ACC112 (cell line): ENCODE results near the gene UAP1L1.

Experiments
- H2AFZ ChIP-seq: fragments of 200-600 bp; sonication (generic); one replicate; pipeline ENCODE4 v1.6.0; 2017; ENCODE audit warnings: antibody characterized with exemption, low read length; ENCODE audit not compliant: unreplicated experiment
- H3K27ac ChIP-seq: fragments of 200-600 bp; sonication (generic); 2 replicates; pipeline ENCODE4 v1.5.1; 2014; ENCODE audit warnings: low read depth, mild to moderate bottlenecking, antibody characterized with exemption, low read length, moderate library complexity
- H3K27me3 ChIP-seq: fragments of 200-600 bp; sonication (generic); 2 replicates; pipeline ENCODE4 v1.6.1; 2014; ENCODE audit warnings: mild to moderate bottlenecking, antibody characterized with exemption, low read length, moderate library complexity, mixed read lengths; ENCODE audit not compliant: insufficient read depth
- H3K36me3 ChIP-seq: fragments of 200-600 bp; sonication (generic); 2 replicates; pipeline ENCODE4 v1.6.1; 2016; ENCODE audit warnings: mild to moderate bottlenecking, antibody characterized with exemption, low read length, moderate library complexity, mixed read lengths; ENCODE audit not compliant: insufficient read depth
- H3K4me1 ChIP-seq: fragments of 200-600 bp; sonication (generic); one replicate; pipeline ENCODE4 v1.6.1; 2016; ENCODE audit warnings: low read length, mixed read lengths; ENCODE audit not compliant: insufficient read depth, unreplicated experiment, control insufficient read depth
- H3K4me3 ChIP-seq: fragments of 200-600 bp; sonication (generic); 2 replicates; pipeline ENCODE4 v1.5.1; 2014; ENCODE audit warnings: mild to moderate bottlenecking, low read depth, low read length
- H3K79me2 ChIP-seq: fragments of 200-600 bp; sonication (generic); one replicate; pipeline ENCODE4 v1.6.0; 2016; ENCODE audit warnings: low read length; ENCODE audit not compliant: control insufficient read depth, unreplicated experiment, insufficient read depth

Gene UAP1L1

DNA sequence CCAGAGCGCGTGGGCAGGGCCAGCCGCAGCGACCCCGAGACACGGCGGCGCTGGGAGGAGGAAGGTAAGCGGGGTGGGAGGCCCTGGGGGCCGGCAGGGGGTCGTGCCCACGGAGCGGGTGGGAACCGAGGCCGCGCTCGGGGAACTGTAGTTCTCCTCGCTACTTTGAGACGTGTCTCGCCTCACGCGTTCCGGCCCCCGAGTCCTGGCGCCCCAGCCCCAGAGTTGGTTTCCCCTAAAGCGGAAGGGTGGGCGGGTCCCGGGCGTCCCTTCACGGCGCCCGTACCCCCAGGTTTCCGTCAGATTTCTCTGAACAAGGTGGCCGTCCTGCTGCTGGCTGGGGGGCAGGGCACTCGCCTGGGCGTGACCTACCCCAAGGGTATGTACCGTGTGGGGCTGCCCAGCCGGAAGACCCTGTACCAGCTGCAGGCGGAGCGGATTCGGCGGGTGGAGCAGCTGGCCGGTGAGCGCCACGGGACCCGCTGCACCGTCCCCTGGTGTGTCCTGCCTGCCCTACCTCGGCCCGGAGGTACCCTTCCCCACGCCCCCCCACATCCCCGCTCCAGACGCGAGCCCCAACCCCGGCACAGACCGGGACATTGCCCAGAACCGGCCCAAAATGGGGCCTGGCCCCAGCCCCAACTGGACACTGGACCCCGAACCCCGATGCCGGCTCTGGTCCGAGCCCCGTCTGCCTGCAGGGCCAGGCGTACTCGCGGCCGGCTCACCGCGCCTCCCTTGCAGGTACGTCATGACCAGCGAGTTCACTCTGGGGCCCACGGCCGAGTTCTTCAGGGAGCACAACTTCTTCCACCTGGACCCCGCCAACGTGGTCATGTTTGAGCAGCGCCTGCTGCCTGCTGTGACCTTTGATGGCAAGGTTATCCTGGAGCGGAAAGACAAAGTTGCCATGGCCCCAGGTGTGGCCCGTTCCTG lies 709 bp downstream of the UAP1L1 start:
- H3K27me3 ChIP-seq: no peaks in the 10 kb centered on the region
- peaks cover 14% of the 10 kb centered on the region for H3K4me1 ChIP-seq
- peaks cover 10% of the 10 kb centered on the region; the same call in 1 of the 2 replicates for H3K36me3 ChIP-seq
- peaks cover 18% of the 10 kb centered on the region for H3K79me2 ChIP-seq
- peak overlapping the region; percentile 93 for H3K4me3 ChIP-seq
- H3K27ac ChIP-seq: no peak overlapping the region
- H2AFZ ChIP-seq: peak overlapping the region; percentile 85

DNA sequence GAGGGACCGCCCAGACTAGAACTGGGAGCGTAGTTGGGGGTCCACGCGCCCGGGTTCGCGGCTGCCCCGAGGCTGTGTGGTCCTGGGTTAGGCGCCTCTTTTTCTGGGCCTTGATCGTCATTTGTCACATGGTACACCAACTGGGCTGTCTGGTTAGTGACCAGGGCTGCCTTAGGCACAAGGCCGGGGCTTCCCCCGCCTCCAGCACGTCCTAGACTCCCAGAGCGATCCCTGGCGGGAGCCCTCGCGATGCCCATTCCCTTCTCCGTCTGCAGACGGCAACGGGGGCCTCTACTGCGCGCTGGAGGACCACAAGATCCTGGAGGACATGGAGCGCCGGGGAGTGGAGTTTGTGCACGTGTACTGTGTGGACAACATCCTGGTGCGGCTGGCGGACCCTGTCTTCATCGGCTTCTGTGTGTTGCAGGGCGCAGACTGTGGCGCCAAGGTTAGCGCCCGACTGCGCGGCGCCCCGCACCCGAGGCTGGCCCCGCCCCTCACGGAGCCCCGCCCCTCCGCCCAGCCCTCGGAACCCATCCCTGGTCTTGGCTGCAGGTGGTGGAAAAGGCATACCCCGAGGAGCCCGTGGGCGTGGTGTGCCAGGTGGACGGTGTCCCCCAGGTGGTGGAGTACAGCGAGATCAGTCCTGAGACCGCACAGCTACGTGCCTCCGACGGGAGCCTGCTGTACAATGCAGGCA lies 1.5 kb downstream of the UAP1L1 start:
- H3K27me3 ChIP-seq: no peaks in the 10 kb centered on the region
- peaks cover 18% of the 10 kb centered on the region for H3K79me2 ChIP-seq
- no peak overlapping the region for H3K27ac ChIP-seq
- peaks cover 21% of the 10 kb centered on the region for H3K4me1 ChIP-seq
- peaks cover 10% of the 10 kb centered on the region; the same call in 1 of the 2 replicates for H3K36me3 ChIP-seq
- peak overlapping the region; percentile 93 for H3K4me3 ChIP-seq
- H2AFZ ChIP-seq: no peak overlapping the region

DNA sequence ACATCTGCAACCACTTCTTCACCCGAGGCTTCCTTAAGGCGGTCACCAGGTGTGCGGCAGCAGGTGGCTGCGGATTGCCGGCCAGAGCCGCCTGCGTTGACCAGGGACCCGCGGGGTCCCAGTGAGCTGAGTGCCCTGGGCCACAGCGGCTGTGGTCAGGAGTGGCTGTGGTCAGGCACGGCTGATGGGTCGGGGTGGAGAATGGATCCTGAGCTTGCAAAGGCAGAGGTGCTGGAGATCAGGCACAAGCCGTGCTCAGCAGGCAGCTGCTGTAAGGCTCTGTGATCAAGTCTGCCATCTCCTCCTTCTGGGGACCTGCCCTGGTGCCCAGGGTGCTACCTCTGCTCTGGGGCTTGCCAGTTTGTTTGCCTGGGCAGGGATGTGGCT lies 2.1 kb downstream of the UAP1L1 start:
- H3K4me3 ChIP-seq: 0 out of 2 replicates have a peak overlapping the region, but pooled peaks have one; percentile 24
- H3K4me1 ChIP-seq: peaks cover 26% of the 10 kb centered on the region
- no peak overlapping the region for H2AFZ ChIP-seq
- H3K36me3 ChIP-seq: peaks cover 10% of the 10 kb centered on the region; the same call in 1 of the 2 replicates
- H3K27me3 ChIP-seq: no peaks in the 10 kb centered on the region
- peaks cover 18% of the 10 kb centered on the region for H3K79me2 ChIP-seq
- H3K27ac ChIP-seq: no peak overlapping the region

DNA sequence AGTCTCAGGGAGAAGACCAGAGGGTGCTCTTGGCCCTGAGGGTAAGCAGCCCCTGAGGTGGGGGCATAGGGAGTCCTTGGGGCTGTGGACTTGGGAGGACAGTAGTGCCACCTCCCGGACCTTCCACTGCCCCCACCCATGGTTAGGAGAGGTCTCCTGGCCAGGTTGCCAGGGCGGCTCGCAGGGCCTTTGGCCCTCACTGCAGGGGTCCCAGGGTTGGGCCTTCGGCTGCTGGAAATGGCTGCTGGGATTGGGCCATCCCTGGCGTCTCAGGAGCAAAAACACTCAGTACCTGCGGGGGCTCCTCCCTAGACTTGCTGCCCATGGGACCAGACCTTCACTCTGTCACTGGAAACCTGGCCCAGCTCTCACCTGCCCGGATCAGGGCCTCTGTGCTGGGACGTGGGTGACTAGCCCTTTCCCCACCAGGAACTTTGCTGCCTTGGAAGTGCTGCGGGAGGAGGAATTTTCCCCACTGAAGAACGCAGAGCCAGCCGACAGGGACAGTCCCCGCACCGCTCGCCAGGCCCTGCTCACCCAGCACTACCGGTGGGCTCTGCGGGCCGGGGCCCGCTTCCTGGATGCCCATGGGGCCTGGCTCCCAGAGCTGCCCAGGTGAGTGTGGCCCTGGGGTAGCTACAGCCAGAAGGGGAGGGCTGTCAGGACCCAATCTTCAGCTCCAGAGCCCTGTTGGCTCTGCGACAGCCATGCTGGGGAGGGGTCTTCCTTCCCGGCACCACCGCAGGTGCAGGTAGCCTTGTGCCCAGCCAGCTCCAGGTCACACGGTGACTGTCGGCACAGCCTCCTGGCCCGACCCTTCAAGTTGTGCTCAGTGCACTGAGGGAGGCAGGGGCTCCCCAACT lies 3.2 kb downstream of the UAP1L1 start:
- Histone ChIP-seq H3K4me3 (no peak overlapping the region), H3K36me3 (peaks cover 10% of the 10 kb centered on the region; the same call in 1 of the 2 replicates), H3K27me3 (no peaks in the 10 kb centered on the region), H3K4me1 (peaks cover 36% of the 10 kb centered on the region), H3K79me2 (peaks cover 18% of the 10 kb centered on the region), H3K27ac (no peak overlapping the region), H2AFZ (no peak overlapping the region)

DNA sequence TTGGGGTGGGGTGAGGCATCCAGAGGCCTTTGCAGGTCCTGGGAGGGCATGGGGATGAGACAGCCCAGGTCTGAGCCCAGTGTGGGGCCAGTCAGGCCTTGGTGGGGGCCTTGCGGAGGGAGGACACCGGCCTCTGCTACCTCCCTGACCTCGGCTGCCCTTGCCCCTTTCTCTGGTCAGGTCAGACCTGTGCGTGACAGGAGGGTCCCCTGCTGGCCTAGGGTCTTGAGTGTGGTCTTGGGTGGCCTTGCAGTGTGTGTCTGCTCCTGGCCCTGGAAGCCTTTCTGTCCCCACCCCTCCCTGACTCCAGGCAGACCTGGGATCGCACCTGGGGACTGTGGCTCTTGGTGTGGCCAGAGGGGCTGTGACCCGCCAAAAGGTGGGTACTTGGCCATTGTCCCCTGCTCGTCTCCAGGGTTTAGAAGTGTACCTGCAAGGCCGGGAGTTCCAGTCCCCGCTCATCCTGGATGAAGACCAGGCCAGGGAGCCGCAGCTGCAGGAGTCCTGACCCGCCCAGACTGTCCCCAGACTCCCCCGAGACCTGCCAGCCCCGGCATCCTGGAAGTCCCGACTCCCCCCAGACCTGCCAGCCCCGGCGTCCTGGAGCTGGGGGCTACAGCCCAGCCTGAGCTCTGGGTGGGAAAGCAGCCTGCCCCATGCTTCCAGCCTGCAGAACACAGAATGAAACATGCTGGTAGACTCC lies 5.1 kb downstream of the UAP1L1 start:
- H3K27ac ChIP-seq: peak overlapping the region; percentile 61
- no peak overlapping the region for H2AFZ ChIP-seq
- peaks cover 10% of the 10 kb centered on the region; the same call in 1 of the 2 replicates for H3K36me3 ChIP-seq
- H3K79me2 ChIP-seq: peaks cover 18% of the 10 kb centered on the region
- no peak overlapping the region for H3K4me3 ChIP-seq
- H3K27me3 ChIP-seq: no peaks in the 10 kb centered on the region
- H3K4me1 ChIP-seq: peaks cover 36% of the 10 kb centered on the region

DNA sequence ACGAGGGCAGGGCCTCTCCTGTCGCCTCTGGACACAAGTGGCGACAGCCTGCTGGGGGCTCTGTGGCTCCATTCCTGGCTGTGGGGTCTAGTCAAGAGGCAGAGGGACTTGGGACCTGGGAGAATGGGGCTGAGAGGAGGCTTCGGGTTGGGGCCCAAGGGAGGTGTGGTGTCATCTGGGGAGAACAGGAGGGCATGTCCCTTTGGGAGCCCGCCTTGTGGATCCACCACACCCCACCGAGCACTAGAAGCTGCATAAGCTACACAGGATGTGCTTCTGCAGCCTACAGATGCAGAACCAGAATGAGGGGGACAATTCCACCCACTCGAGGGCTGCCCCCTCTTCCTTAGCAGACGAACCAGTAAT lies 5.6 kb downstream of the UAP1L1 start:
- H3K79me2 ChIP-seq: peaks cover 21% of the 10 kb centered on the region
- peaks cover 38% of the 10 kb centered on the region for H3K4me1 ChIP-seq
- H3K36me3 ChIP-seq: peaks cover 10% of the 10 kb centered on the region; the same call in 1 of the 2 replicates
- peak overlapping the region; percentile 61 for H3K27ac ChIP-seq
- H2AFZ ChIP-seq: no peak overlapping the region
- H3K27me3 ChIP-seq: no peaks in the 10 kb centered on the region
- no peak overlapping the region for H3K4me3 ChIP-seq

DNA sequence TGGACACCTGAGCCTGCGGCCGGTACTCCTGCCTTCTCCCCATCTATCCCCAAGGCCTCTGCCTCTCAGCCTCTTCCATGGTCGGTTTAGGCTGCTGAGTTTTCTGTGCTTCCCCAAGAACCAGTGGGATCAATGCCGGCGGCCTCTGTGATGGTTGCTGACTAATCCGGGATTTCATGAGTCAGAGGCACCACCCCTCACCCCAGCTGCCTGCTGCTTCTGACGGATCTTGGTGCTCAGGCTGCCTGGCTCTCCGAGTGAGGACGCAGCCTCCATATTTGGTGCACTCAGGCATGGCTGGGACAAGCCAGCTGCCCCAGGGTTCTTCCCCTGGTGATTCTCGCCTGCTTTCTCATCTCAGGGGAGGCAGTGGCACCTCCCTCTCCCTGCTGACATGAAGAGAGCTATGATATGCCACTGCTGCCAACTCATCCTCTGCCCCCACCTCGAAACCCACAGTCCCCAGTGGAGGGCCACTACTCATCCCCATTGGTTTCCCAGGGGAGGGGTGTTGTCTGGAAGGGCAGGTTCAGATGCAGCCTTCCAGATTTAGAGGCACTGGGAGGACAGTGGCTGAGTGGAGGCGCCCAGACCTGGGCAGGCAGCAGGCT lies 6.2 kb downstream of the UAP1L1 start:
- no peaks in the 10 kb centered on the region for H3K27me3 ChIP-seq
- peaks cover 42% of the 10 kb centered on the region for H3K4me1 ChIP-seq
- peaks cover 10% of the 10 kb centered on the region; the same call in 1 of the 2 replicates for H3K36me3 ChIP-seq
- H3K4me3 ChIP-seq: 0 out of 2 replicates have a peak overlapping the region, but pooled peaks have one; percentile 10
- H3K79me2 ChIP-seq: peaks cover 15% of the 10 kb centered on the region
- H2AFZ ChIP-seq: no peak overlapping the region
- peak overlapping the region; percentile 61 for H3K27ac ChIP-seq

DNA sequence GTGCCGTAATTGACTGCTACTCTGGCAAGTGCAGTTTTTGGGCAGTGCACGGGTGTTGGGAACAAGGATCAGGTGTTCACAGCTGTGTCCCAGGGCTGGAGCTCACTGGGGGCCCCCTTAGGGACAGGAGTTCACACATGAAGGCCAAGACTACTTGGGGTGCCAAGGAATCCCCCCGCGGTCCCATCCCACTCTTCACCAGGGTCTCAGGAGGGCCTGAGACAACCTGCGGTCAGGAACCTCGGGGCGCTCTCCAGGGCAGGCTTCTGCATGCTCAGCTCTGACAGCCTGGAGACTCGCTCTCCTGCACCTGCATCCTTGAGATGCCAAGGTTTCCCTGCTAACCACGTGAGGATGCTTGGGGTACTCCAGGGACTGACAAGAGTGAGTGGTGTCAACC lies 7.2 kb downstream of the UAP1L1 start:
- H3K27ac ChIP-seq: no peak overlapping the region
- H3K27me3 ChIP-seq: no peaks in the 10 kb centered on the region
- H2AFZ ChIP-seq: no peak overlapping the region
- peaks cover 11% of the 10 kb centered on the region for H3K79me2 ChIP-seq
- peaks cover 42% of the 10 kb centered on the region for H3K4me1 ChIP-seq
- no peak overlapping the region for H3K4me3 ChIP-seq
- H3K36me3 ChIP-seq: peaks cover 4% of the 10 kb centered on the region; the same call in 1 of the 2 replicates

DNA sequence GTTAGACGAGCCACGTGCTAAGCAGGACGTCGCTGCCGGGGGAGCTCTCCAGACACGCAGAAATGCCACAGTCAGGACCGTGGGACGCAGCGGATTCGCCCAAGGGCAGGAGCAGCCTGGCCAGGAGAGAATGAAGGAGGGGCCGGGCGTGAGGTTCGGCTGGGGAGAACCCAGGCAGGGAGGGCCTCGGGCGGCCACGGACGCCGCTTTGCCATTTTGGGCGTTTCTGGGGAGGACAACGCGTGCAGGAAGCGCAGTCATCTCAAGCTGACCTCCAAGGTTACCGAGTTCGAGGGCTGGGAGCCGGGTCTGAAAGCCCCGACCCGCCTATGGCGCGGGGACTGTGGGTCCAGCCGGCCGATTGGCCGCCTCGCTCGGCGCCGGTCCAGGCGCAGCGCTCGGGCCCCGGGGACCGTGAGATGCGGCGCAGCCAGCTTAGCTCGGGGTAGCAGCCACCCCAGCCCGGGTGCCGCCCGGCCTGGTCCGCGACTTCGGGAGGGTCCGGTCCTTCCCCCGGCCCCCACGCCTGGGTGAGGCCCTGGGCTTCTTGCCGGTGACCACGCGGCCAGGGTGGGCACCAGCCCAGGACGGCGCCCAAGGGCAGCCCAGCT lies 8.7 kb downstream of the UAP1L1 start:
- Histone ChIP-seq H2AFZ (peak overlapping the region; percentile 66), H3K27ac (peak overlapping the region; percentile 82), H3K79me2 (peaks cover 8% of the 10 kb centered on the region), H3K27me3 (no peaks in the 10 kb centered on the region), H3K36me3 (peaks cover 4% of the 10 kb centered on the region; the same call in 1 of the 2 replicates), H3K4me3 (peak overlapping the region; percentile 83), H3K4me1 (peaks cover 42% of the 10 kb centered on the region)
